Astrocyte of the cerebellum (primary cell): ENCODE measurements around the gene PLPP4.

Experiments
- DNase-seq: peaks from one replicate; pipeline ENCODE4 v3.0.0-alpha.2; 2011; ENCODE audit warnings: low read depth
- H3K4me3 ChIP-seq: 2 replicates; pipeline ENCODE4 v1.5.1; 2011; ENCODE audit warnings: mild to moderate bottlenecking, low read depth, low read length, moderate library complexity
- CTCF ChIP-seq: IDR thresholded peaks from 2 replicates; pipeline ENCODE4 v1.5.1; 2012; ENCODE audit warnings: low read length, low read depth, moderate library complexity, mild to moderate bottlenecking; ENCODE audit errors: missing control alignments
- in situ Hi-C: cut with HindIII; loops from 2 replicates; pipeline ENCODE4 v1.10.0; 2017; ENCODE audit warnings: low sequenced_read_pairs

PLPP4 gene

GRCh38 chr10:120607710-120608703 is 151.0 kb downstream of the PLPP4 start:
- DNase-seq = no peak
- no peak for TF ChIP-seq CTCF
- H3K4me3 ChIP-seq = no peak overlapping the region

GRCh38 chr10:120609006-120609405 is 152.0 kb downstream of the PLPP4 start:
- no peak for DNase-seq
- no peak overlapping the region for H3K4me3 ChIP-seq
- no peak for TF ChIP-seq CTCF
- in situ Hi-C loops = no loop called here

More at GRCh38 chr10:120607710-120608703, 151.0 kb downstream of the PLPP4 start:
- in situ Hi-C loops = no loop called here

GRCh38 chr10:120610791-120611190 is 153.8 kb downstream of the PLPP4 start:
- no peak overlapping the region for H3K4me3 ChIP-seq
- no peak for DNase-seq
- in situ Hi-C loops = no loop called here
- TF ChIP-seq CTCF = no peak

- TF ChIP-seq CTCF = no peak
- in situ Hi-C loops = no loop called here
- H3K4me3 ChIP-seq = no peak overlapping the region
- DNase-seq = no peak
These were observed 155.7 kb downstream of the PLPP4 start for GRCh38 chr10:120612756-120613155.

GRCh38 chr10:120613180-120613579 is 156.2 kb downstream of the PLPP4 start:
- TF ChIP-seq CTCF = no peak
- H3K4me3 ChIP-seq = no peak overlapping the region
- no peak for DNase-seq
- in situ Hi-C loops = no loop called here

- no peak for TF ChIP-seq CTCF
- in situ Hi-C loops = no loop called here
- no peak overlapping the region for H3K4me3 ChIP-seq
- DNase-seq = no peak
These were observed 157.7 kb downstream of the PLPP4 start for GRCh38 chr10:120614680-120615079.
